Prostate gland (tissue), 1 donor: ENCODE measurements around the gene PRAMEF12.

Experiments used
- POLR2A ChIP-seq: fragments of 450-650 bp; IDR thresholded peaks from one replicate; pipeline ENCODE4 v1.6.1; 2016; ENCODE audit warnings: antibody characterized with exemption, mild to moderate bottlenecking
- POLR2AphosphoS5 ChIP-seq: sonication (generic); formaldehyde crosslinking; IDR thresholded peaks from one replicate; pipeline ENCODE4 v1.6.1; 2017; ENCODE audit warnings: antibody characterized with exemption

DNA sequence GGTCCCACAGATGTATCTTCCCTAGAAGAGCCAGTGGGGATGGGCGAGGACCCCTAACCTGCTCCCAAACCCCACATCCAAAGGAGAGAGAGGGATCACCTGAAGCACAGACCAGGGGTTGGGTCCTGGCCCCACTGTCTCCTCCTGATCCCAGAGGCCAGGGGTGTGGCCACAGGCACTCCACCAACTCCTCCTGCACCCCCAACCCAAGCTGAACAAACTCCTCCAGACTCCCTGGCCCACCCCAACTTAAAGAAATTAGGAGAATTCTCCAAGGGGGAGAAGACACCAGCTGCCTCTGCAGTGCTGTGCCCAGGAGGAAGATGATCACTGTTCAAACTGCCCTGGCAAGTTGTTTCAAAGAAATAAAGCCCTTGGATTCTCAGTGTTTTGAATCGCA lies 4.5 kb upstream of the PRAMEF12 start:
- TF ChIP-seq POLR2A: no peak
- no peak for TF ChIP-seq POLR2AphosphoS5
